Natural killer cell treated with Interleukin-12 subunit alpha and Interleukin-12 subunit beta and Interleukin-15 and Interleukin-18, amount 100 ng/mL, for 72 hours (primary cell): ENCODE results near the gene LYPD3. TPM values are rescaled to one million over a fixed set of nuclear protein-coding genes. Genes with fewer than 3 reads are reported as not detected.
A peak's percentile ranks its signal among the peaks of the same experiment; 100 is the strongest.

Source experiments
- ATAC-seq, 2 donors: fragments of 150-1000 bp; cut with Tn5 transposase in 1 of 2; sonication (Bioruptor Pico), chemical (Tn5 transposase) in 1 of 2; 2 replicates each; pipeline ENCODE4 v1.10.0; 2021
- DNase-seq: peaks from one replicate; pipeline ENCODE4 v3.0.0; 2022; ENCODE audit warnings: low spot score
- H3K27ac Mint-ChIP-seq, 2 donors: 1 replicate in 1 of 2; 2 replicates in 1 of 2; pipeline ENCODE4 v1.8.0; 2022; ENCODE audit warnings: mixed read lengths in 2 of 2, mild to moderate bottlenecking in 1 of 2, moderate library complexity in 1 of 2
- H3K27me3 Mint-ChIP-seq, 2 donors: 1 replicate in 1 of 2; 2 replicates in 1 of 2; pipeline ENCODE4 v1.8.0; 2022; ENCODE audit warnings: mixed read lengths in 2 of 2
- H3K36me3 Mint-ChIP-seq: one replicate; pipeline ENCODE4 v1.8.0; 2022; ENCODE audit warnings: mixed read lengths
- H3K4me1 Mint-ChIP-seq, 2 donors: 1 replicate in 1 of 2; 2 replicates in 1 of 2; pipeline ENCODE4 v1.8.0; 2022; ENCODE audit warnings: low read depth in 2 of 2, mixed read lengths in 2 of 2, mild to moderate bottlenecking in 1 of 2
- H3K4me3 Mint-ChIP-seq: one replicate; pipeline ENCODE4 v1.8.0; 2022; ENCODE audit warnings: mixed read lengths
- H3K9me3 Mint-ChIP-seq: 2 replicates; pipeline ENCODE4 v1.8.0; 2022; ENCODE audit warnings: mixed read lengths
- total RNA-seq, 2 donors: library from RNA; stranded (reverse); gene quantifications; one replicate each; pipeline ENCODE4 v1.2.3, GENCODE V29; 2022

Gene LYPD3
- total RNA-seq, 2 donors from 2014 or later: not detected

DNA sequence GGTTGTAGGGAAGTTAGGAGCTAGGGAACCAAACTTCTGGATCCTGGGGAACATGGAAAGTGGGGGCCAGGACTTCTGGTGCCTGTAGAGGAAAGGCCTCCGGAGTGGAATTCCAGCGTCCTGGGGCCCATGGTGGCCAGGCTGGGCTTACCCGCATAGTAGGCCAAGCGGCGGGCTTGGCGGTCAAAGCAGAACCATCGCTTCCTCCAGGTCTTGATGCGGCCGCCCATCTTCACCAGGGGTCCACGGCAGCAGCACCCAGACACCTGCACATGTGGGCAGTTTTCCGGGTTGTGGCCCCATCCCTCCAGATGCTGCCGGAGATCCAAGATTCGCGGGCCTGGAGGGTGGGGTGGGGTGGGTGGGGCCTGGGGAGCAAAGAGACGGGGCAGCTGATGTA, 13.8 kb upstream of the LYPD3 start:
- Mint-ChIP-seq H3K27me3 (no peaks in the 10 kb centered on the region), H3K4me3 (no peak overlapping the region), H3K4me1 (peaks cover 7 to 11% of the 10 kb centered on the region in 2 donors), H3K9me3 (peaks cover 3% of the 10 kb centered on the region), H3K27ac (no peak overlapping the region), H3K36me3 (no peaks in the 10 kb centered on the region)
- DNase-seq: no peak
- no peak for ATAC-seq

DNA sequence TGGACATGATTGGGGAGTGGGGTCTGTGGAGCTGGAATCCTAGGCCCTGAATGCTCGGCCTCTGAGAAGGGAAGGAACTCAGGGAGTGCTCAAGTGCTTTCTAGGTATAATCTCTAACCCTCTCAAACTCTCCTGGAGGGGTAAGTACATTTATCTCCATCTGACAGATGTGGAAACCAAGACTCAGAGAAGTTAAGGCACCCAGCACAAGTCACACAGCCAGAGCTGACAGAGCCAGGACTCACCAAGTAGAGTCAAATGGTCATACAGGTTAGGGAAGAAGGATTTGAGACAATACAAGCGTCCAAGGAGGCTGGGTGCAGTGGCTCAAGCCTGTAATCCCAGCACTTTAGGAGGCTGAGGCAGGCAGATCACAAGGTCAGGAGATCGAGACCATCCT, 12.9 kb upstream of the LYPD3 start:
- Mint-ChIP-seq H3K4me1 (peaks cover 14 to 16% of the 10 kb centered on the region in 2 donors), H3K27ac (no peak overlapping the region), H3K27me3 (no peaks in the 10 kb centered on the region), H3K9me3 (peaks cover 3% of the 10 kb centered on the region), H3K4me3 (no peak overlapping the region), H3K36me3 (no peaks in the 10 kb centered on the region)
- DNase-seq: no peak
- no peak for ATAC-seq

DNA sequence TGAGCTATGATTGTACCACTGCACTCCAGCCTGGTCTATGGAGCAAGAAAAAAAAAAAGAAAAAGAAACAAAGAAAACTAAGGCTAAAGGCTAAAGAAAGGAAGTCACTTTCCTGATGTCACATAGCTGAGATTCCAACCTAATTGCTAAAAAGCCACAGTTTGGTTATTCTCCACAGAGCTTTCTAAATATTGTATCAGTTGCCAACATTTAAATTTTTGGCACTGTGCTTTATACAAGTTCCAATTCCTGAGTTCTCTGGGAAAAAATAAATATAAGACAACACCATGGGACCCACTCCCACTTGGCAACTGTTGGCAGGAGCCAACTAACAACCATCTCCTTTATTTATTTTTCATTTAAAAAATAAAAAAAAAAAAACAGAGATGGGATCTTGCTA, 11.2 kb upstream of the LYPD3 start:
- Mint-ChIP-seq H3K27me3 (no peaks in the 10 kb centered on the region), H3K4me3 (no peak overlapping the region), H3K9me3 (peaks cover 3% of the 10 kb centered on the region), H3K4me1 (peaks cover 14 to 16% of the 10 kb centered on the region in 2 donors), H3K27ac (no peak overlapping the region), H3K36me3 (no peaks in the 10 kb centered on the region)
- DNase-seq (no peak), ATAC-seq (no peak)

DNA sequence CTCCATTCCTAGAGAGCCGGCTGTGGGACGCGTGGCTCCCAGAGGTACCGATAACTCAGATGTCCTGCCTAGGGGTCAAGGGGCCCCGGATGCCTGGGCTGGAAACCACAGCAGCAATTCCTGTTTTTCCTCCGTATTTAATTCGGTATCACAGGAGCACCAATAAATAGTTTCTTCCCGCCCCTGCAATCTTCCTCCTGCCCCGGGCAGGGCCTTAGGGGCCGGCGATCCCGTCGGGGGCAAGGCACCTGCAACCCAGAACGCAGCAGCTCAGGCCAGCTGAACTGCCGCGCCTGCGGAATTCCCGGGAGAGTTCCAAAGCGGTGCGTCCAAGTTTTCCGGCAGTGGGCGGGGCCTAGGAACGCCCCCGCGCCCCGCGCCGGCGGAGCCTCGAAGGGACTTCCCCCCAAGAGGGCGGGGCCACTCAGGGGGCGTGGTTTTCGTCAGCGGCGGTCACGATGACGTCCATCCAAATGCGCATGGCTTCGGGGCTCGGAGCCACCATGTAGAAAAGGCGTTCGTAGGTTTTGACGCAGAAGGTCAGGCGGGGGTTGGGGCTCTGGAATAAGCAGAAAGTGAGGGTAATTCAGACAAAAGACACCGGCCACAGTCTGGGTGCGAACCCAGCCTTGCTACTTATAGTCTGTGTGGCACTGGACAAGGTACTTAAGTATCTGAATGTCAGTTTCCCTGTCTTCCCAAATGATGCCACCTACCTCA, 9.7 kb upstream of the LYPD3 start:
- peak overlapping the region; percentile 75 to 93 for H3K27ac Mint-ChIP-seq
- ATAC-seq (peak; percentile 92 to 94), DNase-seq (peak; percentile 92)
- peaks cover 14 to 16% of the 10 kb centered on the region in 2 donors for H3K4me1 Mint-ChIP-seq
- H3K36me3 Mint-ChIP-seq: no peaks in the 10 kb centered on the region
- H3K4me3 Mint-ChIP-seq: peak overlapping the region; percentile 84
- peaks cover 3% of the 10 kb centered on the region for H3K9me3 Mint-ChIP-seq
- no peaks in the 10 kb centered on the region for H3K27me3 Mint-ChIP-seq

- no peak for DNase-seq
- Mint-ChIP-seq H3K27me3 (no peaks in the 10 kb centered on the region), H3K9me3 (peaks cover 3% of the 10 kb centered on the region), H3K27ac (peak overlapping the region in 1 of 2 donors; percentile 37), H3K36me3 (no peaks in the 10 kb centered on the region), H3K4me1 (peaks cover 14 to 16% of the 10 kb centered on the region in 2 donors), H3K4me3 (peak overlapping the region; percentile 84)
- no peak for ATAC-seq
These were observed 9.1 kb upstream of the LYPD3 start for GRCh38 chr19:43474487-43474886.

DNA sequence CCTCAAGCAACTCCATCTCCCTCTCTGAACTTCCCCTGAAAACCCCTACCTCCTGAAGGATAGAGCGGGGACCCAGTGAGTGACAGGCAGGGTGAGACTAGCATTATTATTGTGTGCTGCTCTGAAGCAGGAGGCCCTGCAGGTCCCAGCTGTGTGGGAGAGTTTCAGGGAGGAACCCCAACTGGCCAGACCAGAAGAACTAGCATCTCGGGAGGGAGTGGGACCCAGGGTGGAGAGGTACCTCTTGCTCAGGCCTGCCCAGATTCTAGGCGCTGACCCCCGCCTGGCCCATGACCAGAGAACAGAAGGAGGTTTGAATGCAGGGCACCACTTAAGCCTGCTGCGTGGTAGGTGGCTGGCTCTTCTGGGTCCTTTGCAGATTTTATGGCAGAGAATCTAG, 5.7 kb upstream of the LYPD3 start:
- DNase-seq (no peak), ATAC-seq (no peak)
- no peaks in the 10 kb centered on the region for H3K36me3 Mint-ChIP-seq

DNA sequence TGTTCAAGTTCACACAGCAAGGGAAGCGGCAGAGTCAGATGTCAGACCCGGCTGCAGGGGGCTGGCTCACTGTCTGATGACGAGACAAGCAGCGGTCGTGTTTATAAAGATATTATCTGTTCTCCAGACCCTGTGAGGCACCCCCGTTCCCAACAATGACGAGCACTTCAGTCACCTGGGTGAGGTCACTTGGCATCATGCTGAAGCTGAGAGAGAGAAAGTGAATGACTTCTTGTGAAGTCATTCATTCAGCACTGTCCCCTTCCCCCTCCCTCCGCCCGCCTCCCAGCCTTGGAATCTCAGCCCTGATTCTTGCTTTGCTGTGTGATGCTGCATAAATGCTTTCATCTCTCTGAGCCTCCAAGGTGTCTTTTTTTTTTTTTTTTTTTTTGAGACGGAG, 4.9 kb upstream of the LYPD3 start:
- H3K27me3 Mint-ChIP-seq: peaks cover 0 to 5% of the 10 kb centered on the region in 2 donors
- no peak overlapping the region for H3K27ac Mint-ChIP-seq
- peaks cover 23 to 24% of the 10 kb centered on the region in 2 donors for H3K4me1 Mint-ChIP-seq
- H3K36me3 Mint-ChIP-seq: no peaks in the 10 kb centered on the region
- DNase-seq: no peak
- ATAC-seq: no peak
- H3K4me3 Mint-ChIP-seq: no peak overlapping the region
- no peaks in the 10 kb centered on the region for H3K9me3 Mint-ChIP-seq

More for the DNA sequence above, 5.7 kb upstream of the LYPD3 start:
- Mint-ChIP-seq H3K27ac (no peak overlapping the region), H3K4me1 (peaks cover 22 to 30% of the 10 kb centered on the region in 2 donors), H3K9me3 (peaks cover 3% of the 10 kb centered on the region), H3K4me3 (no peak overlapping the region), H3K27me3 (no peaks in the 10 kb centered on the region)

GRCh38 chr19:43469160-43469480, 3.7 kb upstream of the LYPD3 start:
- H3K9me3 Mint-ChIP-seq: no peaks in the 10 kb centered on the region

GRCh38 chr19:43468354-43469159, 3.1 kb upstream of the LYPD3 start:
- no peaks in the 10 kb centered on the region for H3K36me3 Mint-ChIP-seq
- no peak for DNase-seq
- H3K9me3 Mint-ChIP-seq: no peaks in the 10 kb centered on the region
- no peak overlapping the region for H3K4me3 Mint-ChIP-seq
- peaks cover 0 to 5% of the 10 kb centered on the region in 2 donors for H3K27me3 Mint-ChIP-seq
- H3K4me1 Mint-ChIP-seq: peaks cover 14 to 24% of the 10 kb centered on the region in 2 donors
- ATAC-seq: no peak
- peak overlapping the region in 1 of 2 donors; percentile 15 for H3K27ac Mint-ChIP-seq

More at GRCh38 chr19:43469160-43469480, 3.7 kb upstream of the LYPD3 start:
- no peak overlapping the region for H3K4me3 Mint-ChIP-seq
- no peak for ATAC-seq
- H3K36me3 Mint-ChIP-seq: no peaks in the 10 kb centered on the region
- no peak for DNase-seq
- H3K27ac Mint-ChIP-seq: no peak overlapping the region
- peaks cover 0 to 5% of the 10 kb centered on the region in 2 donors for H3K27me3 Mint-ChIP-seq
- H3K4me1 Mint-ChIP-seq: peaks cover 17 to 24% of the 10 kb centered on the region in 2 donors

- ATAC-seq: no peak
- Mint-ChIP-seq H3K9me3 (no peaks in the 10 kb centered on the region), H3K4me3 (peak overlapping the region; percentile 8), H3K27ac (peak overlapping the region in 1 of 2 donors; percentile 15), H3K36me3 (no peaks in the 10 kb centered on the region), H3K27me3 (peaks cover 0 to 5% of the 10 kb centered on the region in 2 donors), H3K4me1 (peaks cover 14 to 24% of the 10 kb centered on the region in 2 donors)
- DNase-seq: no peak
These were observed 2.3 kb upstream of the LYPD3 start for GRCh38 chr19:43467730-43468129.

DNA sequence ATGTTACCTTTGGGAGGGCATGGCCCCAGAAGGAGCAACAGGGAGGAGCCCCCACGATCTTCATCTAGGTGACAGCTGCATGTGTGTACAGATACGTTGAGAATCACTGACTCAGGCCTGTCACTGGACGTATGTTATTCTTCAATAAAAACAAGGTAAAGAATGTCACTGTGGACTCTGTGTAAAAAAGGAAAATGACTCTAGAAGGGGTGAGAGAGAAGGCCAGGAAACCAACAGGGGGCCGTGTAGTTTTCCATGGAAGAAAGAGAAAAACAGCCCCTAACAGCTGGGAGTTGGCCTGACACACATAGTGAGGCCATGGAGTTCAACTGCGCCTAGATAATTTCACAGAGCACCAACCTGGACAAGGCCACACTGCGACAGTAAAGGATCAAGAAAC, 1.9 kb upstream of the LYPD3 start:
- peaks cover 0 to 5% of the 10 kb centered on the region in 2 donors for H3K27me3 Mint-ChIP-seq
- DNase-seq (no peak), ATAC-seq (no peak)
- H3K4me1 Mint-ChIP-seq: peaks cover 14 to 24% of the 10 kb centered on the region in 2 donors
- no peaks in the 10 kb centered on the region for H3K9me3 Mint-ChIP-seq
- no peak overlapping the region for H3K4me3 Mint-ChIP-seq
- no peaks in the 10 kb centered on the region for H3K36me3 Mint-ChIP-seq
- H3K27ac Mint-ChIP-seq: peak overlapping the region in 1 of 2 donors; percentile 15

DNA sequence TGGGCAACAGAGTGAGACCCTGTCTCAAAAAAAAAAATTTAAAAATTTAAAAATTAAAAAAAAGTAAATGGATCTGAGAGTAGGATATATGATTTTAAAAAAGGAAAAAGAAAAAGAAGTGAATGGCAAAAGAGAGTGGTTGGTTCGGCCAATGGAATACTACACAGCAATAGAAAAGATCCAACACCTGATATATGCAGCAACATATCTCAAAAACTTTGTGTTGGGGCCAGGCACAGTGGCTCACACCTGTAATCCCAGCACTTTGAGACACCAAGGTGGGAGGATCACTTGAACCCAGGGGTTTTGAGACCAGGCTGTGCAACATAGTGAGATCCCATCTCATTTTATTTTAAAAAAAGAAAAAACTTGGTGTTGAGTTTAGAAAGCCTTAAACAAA, 1.4 kb upstream of the LYPD3 start:
- H3K9me3 Mint-ChIP-seq: no peaks in the 10 kb centered on the region
- peaks cover 0 to 5% of the 10 kb centered on the region in 2 donors for H3K27me3 Mint-ChIP-seq
- DNase-seq (no peak), ATAC-seq (no peak)
- no peak overlapping the region for H3K4me3 Mint-ChIP-seq
- no peaks in the 10 kb centered on the region for H3K36me3 Mint-ChIP-seq
- H3K4me1 Mint-ChIP-seq: peaks cover 14 to 24% of the 10 kb centered on the region in 2 donors
- peak overlapping the region in 1 of 2 donors; percentile 15 for H3K27ac Mint-ChIP-seq

DNA sequence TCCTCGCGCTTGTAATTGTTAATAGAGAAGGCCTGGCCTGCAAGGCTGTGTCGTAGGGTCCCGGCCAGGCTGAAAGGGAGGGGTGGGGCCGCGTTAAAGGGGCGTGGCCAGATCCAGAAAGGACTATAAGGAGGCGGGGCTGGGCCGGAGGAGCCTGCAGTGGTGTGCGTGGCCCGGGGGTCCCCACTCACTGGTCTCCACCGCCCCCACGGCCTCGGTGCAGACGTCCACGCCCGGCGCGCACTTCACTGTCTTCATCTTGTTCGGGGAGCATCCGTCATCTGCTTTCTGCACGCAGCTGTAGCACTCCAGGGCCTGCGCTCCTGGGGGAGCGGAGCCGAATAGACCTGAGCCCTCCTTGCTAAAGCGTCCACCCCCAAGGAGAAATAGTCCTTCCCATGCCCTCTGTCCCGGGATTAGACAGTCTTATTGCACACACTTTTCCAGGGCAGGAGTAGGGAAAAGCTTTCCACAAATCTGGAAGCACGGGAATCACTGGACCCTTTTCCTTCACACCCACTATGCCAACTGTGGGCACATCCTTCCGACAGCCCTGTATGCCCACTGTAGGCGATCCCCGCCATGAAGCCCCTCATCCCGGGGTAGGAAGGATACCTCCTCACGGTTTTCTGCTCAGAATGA, 1.2 kb downstream of the LYPD3 start:
- ATAC-seq (peak; percentile 57 to 70), DNase-seq (peak; percentile 84)
- Mint-ChIP-seq H3K27ac (peak overlapping the region; percentile 80 to 90), H3K4me3 (peak overlapping the region; percentile 89), H3K4me1 (peaks cover 14 to 24% of the 10 kb centered on the region in 2 donors), H3K36me3 (no peaks in the 10 kb centered on the region), H3K9me3 (no peaks in the 10 kb centered on the region), H3K27me3 (peaks cover 0 to 9% of the 10 kb centered on the region in 2 donors)
